ENCODE data around the gene MICAL1. TPM values are rescaled to one million over a fixed set of nuclear protein-coding genes. Genes with fewer than 3 reads are reported as not detected.
"Not testable (repeated sequence)": the region's sequence is repeated elsewhere in the genome, so short reads cannot be mapped to it uniquely, and the experiment has no call there.

The MICAL1 gene
- total RNA-seq, 1 donor from 2014 or later = 782 TPM

DNA sequence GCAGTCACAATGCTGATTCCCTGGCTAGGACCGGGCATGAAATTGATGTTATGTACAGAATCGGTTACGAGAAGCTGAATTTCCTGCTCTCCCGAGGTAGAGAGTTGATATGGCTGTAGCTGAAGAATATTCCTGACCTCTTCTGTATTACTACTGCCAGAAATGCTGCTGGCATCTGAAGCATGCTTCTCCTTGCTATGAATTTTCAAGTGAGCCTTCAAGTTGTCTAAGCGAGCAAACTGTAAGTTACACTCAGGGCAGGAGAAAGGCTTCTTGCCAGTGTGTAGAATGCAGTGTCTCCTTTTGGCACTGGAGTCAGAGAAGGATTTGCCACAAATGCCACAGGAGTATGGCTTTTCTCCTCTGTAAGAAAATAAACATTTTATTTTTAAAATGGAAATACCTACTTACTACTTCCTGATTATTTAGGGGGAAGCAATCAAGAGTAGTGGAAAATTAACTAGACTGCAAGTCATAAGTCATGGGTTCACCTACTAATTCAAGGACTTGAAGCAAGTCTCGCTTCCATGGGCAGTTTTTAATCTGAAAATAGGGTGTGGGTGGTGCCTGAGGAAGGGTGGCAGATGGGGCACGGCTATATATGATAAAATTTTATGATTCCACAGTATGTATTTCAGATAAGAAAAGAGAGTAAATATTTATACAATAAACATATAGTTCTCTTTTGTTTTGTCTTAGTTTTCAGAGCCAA is 10.8 kb upstream of the MICAL1 start:
- H3K9me3 Mint-ChIP-seq (ENCODE audit: unreplicated experiment) = no peaks in the 10 kb centered on the region
- H3K4me1 Mint-ChIP-seq (ENCODE audit: low read depth, unreplicated experiment) = no peaks in the 10 kb centered on the region
- no peak overlapping the region for H3K4me3 Mint-ChIP-seq (ENCODE audit: unreplicated experiment)
- TF ChIP-seq, protein P1, sequence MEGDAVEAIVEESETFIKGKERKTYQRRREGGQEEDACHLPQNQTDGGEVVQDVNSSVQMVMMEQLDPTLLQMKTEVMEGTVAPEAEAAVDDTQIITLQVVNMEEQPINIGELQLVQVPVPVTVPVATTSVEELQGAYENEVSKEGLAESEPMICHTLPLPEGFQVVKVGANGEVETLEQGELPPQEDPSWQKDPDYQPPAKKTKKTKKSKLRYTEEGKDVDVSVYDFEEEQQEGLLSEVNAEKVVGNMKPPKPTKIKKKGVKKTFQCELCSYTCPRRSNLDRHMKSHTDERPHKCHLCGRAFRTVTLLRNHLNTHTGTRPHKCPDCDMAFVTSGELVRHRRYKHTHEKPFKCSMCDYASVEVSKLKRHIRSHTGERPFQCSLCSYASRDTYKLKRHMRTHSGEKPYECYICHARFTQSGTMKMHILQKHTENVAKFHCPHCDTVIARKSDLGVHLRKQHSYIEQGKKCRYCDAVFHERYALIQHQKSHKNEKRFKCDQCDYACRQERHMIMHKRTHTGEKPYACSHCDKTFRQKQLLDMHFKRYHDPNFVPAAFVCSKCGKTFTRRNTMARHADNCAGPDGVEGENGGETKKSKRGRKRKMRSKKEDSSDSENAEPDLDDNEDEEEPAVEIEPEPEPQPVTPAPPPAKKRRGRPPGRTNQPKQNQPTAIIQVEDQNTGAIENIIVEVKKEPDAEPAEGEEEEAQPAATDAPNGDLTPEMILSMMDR (IDR thresholded peaks at IDR 0.05; ENCODE audit: partially characterized antibody, unreplicated experiment) = no peak
- H3K27me3 Mint-ChIP-seq (ENCODE audit: unreplicated experiment) = no peaks in the 10 kb centered on the region
- DNase-seq = no peak
- H3K36me3 Mint-ChIP-seq (ENCODE audit: unreplicated experiment) = no peaks in the 10 kb centered on the region
- no peak overlapping the region for H3K27ac Mint-ChIP-seq (ENCODE audit: unreplicated experiment)

DNA sequence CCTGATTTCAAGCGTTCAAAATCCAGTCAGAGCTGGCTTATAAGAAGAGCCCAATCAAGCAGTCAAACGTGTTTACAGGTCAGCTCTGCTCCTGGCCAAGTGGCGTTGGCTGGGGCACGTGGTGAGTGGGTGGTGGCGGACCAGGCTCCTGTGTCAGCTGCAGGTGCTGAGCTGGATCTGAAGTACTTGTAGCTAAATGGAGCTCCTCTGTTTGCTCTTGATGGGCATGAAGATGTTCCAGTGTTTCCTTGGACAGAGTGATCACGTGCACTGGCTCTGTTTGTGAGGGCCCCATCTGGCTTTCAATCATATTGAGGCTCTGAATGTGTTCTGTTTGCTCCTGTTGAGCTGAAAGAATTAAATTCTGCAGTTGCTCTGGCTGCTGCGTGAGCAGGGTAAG is 10.2 kb upstream of the MICAL1 start:
- H3K36me3 Mint-ChIP-seq (ENCODE audit: unreplicated experiment) = no peaks in the 10 kb centered on the region
- H3K27me3 Mint-ChIP-seq (ENCODE audit: unreplicated experiment) = no peaks in the 10 kb centered on the region
- no peak overlapping the region for H3K27ac Mint-ChIP-seq (ENCODE audit: unreplicated experiment)
- H3K4me1 Mint-ChIP-seq (ENCODE audit: low read depth, unreplicated experiment) = no peaks in the 10 kb centered on the region
- TF ChIP-seq, protein P1 (IDR thresholded peaks at IDR 0.05; ENCODE audit: partially characterized antibody, unreplicated experiment) = no peak
- no peaks in the 10 kb centered on the region for H3K9me3 Mint-ChIP-seq (ENCODE audit: unreplicated experiment)
- H3K4me3 Mint-ChIP-seq (ENCODE audit: unreplicated experiment) = no peak overlapping the region
- DNase-seq = no peak

DNA sequence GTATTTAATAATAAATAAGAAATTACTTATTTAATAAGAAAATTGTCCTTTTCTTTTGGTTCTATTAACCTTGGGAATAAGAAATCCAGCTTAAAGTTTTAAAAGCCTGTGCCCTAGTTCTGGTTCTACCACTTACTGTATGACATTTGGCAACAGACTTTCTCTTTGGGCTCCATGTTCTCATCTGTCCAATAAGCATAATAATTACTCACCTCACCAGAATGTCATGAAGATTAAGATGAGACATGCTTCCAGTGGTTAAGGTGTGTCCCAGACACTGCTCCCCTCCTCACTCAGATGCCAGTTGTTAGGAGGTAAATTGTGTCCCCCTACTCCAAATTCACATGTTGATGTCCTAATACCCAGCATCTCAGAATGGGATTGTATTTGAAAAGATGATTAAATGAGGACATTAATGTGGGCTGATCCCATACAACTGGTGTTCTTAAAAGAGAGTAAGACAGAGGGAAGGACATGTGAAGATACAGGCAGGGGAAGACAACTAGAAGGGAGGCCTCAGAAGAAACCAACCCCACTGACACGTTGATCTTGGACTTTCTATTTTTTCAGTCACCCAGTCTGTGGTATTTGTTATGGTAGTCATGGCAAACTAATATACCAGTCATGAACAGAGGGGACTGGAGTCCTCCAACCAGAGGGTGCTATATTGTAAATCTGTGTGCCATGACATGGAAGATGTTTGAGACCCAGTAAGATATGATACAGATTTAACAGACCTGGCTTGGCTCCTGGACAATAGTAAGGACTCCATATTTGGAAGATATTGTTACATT is 6.4 kb upstream of the MICAL1 start:
- Mint-ChIP-seq H3K27me3 (ENCODE audit: unreplicated experiment) (no peaks in the 10 kb centered on the region), H3K4me3 (ENCODE audit: unreplicated experiment) (no peak overlapping the region), H3K4me1 (ENCODE audit: low read depth, unreplicated experiment) (peaks cover 3% of the 10 kb centered on the region), H3K36me3 (ENCODE audit: unreplicated experiment) (no peaks in the 10 kb centered on the region), H3K27ac (ENCODE audit: unreplicated experiment) (no peak overlapping the region), H3K9me3 (ENCODE audit: unreplicated experiment) (no peaks in the 10 kb centered on the region)
- TF ChIP-seq, protein P1 (IDR thresholded peaks at IDR 0.05; ENCODE audit: partially characterized antibody, unreplicated experiment) = no peak
- DNase-seq = no peak

DNA sequence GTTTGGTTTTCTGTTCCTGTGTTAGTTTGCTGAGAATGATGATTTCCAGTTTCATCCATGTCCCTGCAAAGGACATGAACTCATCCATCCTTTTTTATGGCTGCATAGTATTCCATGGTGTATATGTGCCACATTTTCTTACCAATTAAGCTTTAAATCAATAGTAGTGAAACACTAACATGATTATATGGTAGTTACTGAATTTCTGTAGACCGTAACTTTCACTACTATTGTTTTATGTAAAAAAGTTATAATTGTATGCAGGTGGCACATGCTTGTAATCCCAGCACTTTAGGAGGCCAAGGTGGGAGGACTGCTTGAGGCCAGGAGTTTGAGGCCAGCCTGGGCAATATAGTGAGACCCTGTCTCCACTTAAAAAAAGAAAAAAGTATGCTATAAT is 5.6 kb upstream of the MICAL1 start:
- not testable (repeated sequence) for H3K9me3 Mint-ChIP-seq (ENCODE audit: unreplicated experiment); H3K4me3 Mint-ChIP-seq (ENCODE audit: unreplicated experiment); H3K36me3 Mint-ChIP-seq (ENCODE audit: unreplicated experiment); H3K27me3 Mint-ChIP-seq (ENCODE audit: unreplicated experiment); H3K27ac Mint-ChIP-seq (ENCODE audit: unreplicated experiment); H3K4me1 Mint-ChIP-seq (ENCODE audit: low read depth, unreplicated experiment); DNase-seq

DNA sequence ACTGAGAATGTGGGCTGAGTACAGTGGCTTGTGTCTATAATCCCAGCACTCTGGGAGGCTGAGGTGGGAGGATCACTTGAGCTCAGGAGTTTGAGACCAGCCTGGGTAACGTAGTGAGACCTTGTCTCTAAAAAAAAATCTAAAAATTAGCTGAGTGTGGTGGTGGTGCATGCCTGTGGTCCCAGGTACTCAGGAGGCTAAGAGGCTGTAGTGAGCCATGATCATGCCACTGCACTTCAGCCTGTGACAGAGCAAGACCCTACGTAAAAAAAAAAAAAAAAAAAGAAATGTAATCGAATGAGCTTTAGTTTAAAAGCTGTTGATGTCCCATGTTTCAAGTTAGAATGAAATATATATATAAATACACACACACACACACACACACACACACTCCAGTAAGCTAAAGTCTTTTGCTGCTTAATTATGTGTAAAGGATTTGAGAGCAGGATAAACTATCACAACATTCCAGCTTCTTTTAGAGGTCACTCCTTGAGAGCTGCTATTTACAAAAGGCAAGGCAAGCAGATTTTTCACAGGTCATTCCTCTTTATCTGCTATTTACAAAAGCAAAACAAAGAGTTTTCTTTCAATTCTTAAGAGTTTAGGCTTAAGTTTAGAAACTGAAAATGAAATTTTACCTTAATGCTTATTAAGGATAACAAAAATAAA is 4.7 kb upstream of the MICAL1 start:
- H3K27ac Mint-ChIP-seq (ENCODE audit: unreplicated experiment) = no peak overlapping the region
- H3K4me1 Mint-ChIP-seq (ENCODE audit: low read depth, unreplicated experiment) = peaks cover 3% of the 10 kb centered on the region
- peaks cover 6% of the 10 kb centered on the region for H3K9me3 Mint-ChIP-seq (ENCODE audit: unreplicated experiment)
- H3K36me3 Mint-ChIP-seq (ENCODE audit: unreplicated experiment) = no peaks in the 10 kb centered on the region
- DNase-seq = no peak
- H3K27me3 Mint-ChIP-seq (ENCODE audit: unreplicated experiment) = peaks cover under 1% of the 10 kb centered on the region
- TF ChIP-seq, protein P1 (IDR thresholded peaks at IDR 0.05; ENCODE audit: partially characterized antibody, unreplicated experiment) = no peak
- no peak overlapping the region for H3K4me3 Mint-ChIP-seq (ENCODE audit: unreplicated experiment)

Measured in glutamatergic neuron (in vitro differentiated cells).